Liver (tissue), 3 donors: Measurements from ENCODE around the gene CPLX1.

Source experiments
- FOXA1 ChIP-seq: IDR thresholded peaks from 2 replicates; pipeline ENCODE4 v1.6.1; 2016; ENCODE audit warnings: antibody characterized with exemption
- GABPA ChIP-seq, 2 donors: IDR thresholded peaks in 1 of 2; conservative IDR thresholded peaks in 1 of 2; 2 replicates each; pipeline ENCODE4 v1.6.1; 2016; ENCODE audit warnings: antibody characterized with exemption in 2 of 2, mild to moderate bottlenecking in 1 of 2, moderate library complexity in 1 of 2
- MAX ChIP-seq: IDR thresholded peaks from 2 replicates; pipeline ENCODE4 v1.6.1; 2016; ENCODE audit warnings: antibody characterized with exemption
- REST ChIP-seq: IDR thresholded peaks from 2 replicates; pipeline ENCODE4 v1.6.1; 2016; ENCODE audit warnings: antibody characterized with exemption, mild to moderate bottlenecking
- RXRA ChIP-seq, 2 donors: IDR thresholded peaks; 2 replicates each; pipeline ENCODE4 v1.6.1; 2017 to 2018; ENCODE audit warnings: antibody characterized with exemption in 2 of 2, mild to moderate bottlenecking in 1 of 2
- SP1 ChIP-seq: IDR thresholded peaks from 2 replicates; pipeline ENCODE4 v1.6.1; 2018; ENCODE audit warnings: antibody characterized with exemption, mild to moderate bottlenecking
- TF ChIP-seq, protein P1 (sequence below): fragments of 150-350 bp; IDR thresholded peaks from 2 replicates; pipeline ENCODE4 v1.5.1; 2017; ENCODE audit warnings: improper control_type of control experiment, low read depth, low read length; ENCODE audit not compliant: missing input control
- TF ChIP-seq, protein P2 (sequence below): IDR thresholded peaks from 2 replicates; pipeline ENCODE4 v1.6.1; 2016; ENCODE audit warnings: antibody characterized with exemption
- donor health status: healthy.
- donor health status: healthy.

DNA sequence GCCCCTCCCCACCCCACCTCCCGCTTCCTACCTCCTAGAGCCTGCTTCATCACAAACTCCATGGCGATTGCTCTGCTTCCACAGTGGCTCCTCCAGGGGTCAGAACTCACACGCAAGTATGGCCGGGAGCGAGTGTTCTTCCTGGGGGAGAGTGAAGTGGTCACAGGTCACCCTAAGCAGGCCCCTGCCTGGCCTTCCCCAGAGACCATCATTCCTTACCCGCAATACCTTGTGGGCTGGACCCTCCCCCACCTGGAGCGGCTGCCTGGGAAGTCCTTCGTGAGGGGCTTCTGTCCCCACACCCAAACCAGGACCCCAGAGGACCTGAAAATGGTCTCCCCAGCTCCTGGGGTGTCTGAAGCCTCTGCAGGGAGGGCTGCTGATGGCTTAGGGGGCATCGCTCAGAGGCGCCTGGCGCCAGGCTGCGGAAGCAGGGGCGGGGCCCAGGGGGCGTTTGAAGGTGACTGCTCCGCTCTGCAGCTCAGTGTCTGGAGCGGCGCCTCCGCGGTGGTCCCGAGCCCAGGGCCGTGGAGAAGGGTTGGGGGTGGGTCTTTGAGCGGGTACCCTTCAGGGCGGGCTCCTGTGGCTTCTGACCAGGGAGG, 1.4 kb downstream of the CPLX1 start:
- TF ChIP-seq SP1 (no peak), FOXA1 (no peak), REST (no peak), MAX (no peak), GABPA (IDR thresholded peaks at IDR 0.05 in 1 of 2, conservative IDR thresholded peaks at IDR 0.05 in 1 of 2) (no peak), RXRA (IDR thresholded peaks at IDR 0.05) (no peak)
- TF ChIP-seq, protein P1, sequence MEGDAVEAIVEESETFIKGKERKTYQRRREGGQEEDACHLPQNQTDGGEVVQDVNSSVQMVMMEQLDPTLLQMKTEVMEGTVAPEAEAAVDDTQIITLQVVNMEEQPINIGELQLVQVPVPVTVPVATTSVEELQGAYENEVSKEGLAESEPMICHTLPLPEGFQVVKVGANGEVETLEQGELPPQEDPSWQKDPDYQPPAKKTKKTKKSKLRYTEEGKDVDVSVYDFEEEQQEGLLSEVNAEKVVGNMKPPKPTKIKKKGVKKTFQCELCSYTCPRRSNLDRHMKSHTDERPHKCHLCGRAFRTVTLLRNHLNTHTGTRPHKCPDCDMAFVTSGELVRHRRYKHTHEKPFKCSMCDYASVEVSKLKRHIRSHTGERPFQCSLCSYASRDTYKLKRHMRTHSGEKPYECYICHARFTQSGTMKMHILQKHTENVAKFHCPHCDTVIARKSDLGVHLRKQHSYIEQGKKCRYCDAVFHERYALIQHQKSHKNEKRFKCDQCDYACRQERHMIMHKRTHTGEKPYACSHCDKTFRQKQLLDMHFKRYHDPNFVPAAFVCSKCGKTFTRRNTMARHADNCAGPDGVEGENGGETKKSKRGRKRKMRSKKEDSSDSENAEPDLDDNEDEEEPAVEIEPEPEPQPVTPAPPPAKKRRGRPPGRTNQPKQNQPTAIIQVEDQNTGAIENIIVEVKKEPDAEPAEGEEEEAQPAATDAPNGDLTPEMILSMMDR, result no peak
- TF ChIP-seq, protein P2, sequence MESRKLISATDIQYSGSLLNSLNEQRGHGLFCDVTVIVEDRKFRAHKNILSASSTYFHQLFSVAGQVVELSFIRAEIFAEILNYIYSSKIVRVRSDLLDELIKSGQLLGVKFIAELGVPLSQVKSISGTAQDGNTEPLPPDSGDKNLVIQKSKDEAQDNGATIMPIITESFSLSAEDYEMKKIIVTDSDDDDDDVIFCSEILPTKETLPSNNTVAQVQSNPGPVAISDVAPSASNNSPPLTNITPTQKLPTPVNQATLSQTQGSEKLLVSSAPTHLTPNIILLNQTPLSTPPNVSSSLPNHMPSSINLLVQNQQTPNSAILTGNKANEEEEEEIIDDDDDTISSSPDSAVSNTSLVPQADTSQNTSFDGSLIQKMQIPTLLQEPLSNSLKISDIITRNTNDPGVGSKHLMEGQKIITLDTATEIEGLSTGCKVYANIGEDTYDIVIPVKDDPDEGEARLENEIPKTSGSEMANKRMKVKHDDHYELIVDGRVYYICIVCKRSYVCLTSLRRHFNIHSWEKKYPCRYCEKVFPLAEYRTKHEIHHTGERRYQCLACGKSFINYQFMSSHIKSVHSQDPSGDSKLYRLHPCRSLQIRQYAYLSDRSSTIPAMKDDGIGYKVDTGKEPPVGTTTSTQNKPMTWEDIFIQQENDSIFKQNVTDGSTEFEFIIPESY, result no peak
